Vagina (tissue), 2 donors: ENCODE data around the gene SNX32.

ENCODE experiments used
- POLR2A ChIP-seq, 2 donors: fragments of 450-650 bp; IDR thresholded peaks; one replicate each; pipeline ENCODE4 v1.6.1; 2017; ENCODE audit warnings: antibody characterized with exemption in 2 of 2, mild to moderate bottlenecking in 2 of 2, moderate library complexity in 2 of 2
- POLR2AphosphoS5 ChIP-seq, 2 donors: sonication (generic); formaldehyde crosslinking; IDR thresholded peaks; one replicate each; pipeline ENCODE4 v1.9.0; 2017; ENCODE audit warnings: antibody characterized with exemption in 2 of 2, mild to moderate bottlenecking in 2 of 2, low read depth in 1 of 2; ENCODE audit not compliant: insufficient read depth in 1 of 2
- TF ChIP-seq, protein P1 (sequence below), 3 experiments: fragments of 450-650 bp in 2 of 3; fragments of 200-600 bp in 1 of 3; sonication (generic) in 1 of 3; IDR thresholded peaks; one replicate each; pipeline ENCODE4 v1.5.1; 2017 to 2019; ENCODE audit warnings: antibody characterized with exemption in 3 of 3, mild to moderate bottlenecking in 2 of 3, moderate library complexity in 2 of 3

DNA sequence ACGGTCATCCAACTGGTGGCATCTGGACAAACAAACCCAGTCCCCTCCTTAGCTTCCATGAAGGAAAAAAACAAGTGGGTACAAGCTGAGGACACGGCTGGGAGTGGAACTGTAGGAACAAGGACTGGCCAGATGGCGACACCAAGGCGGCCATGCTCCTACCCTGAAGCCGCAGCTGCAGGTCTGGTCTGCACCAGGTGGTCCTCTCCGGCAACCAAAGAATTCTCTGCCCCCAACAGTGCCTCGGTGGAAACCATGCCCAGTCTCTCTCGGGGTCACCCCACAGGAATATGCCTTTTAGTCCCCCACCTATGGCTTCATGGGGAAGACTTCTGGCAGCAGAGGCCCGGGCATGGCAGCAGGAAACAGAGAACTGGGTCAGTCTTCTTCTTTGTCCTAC is 24.3 kb upstream of the SNX32 start:
- TF ChIP-seq POLR2A (IDR thresholded peaks at IDR 0.05) (no peak), POLR2AphosphoS5 (IDR thresholded peaks at IDR 0.05; ENCODE audit: insufficient read depth in 1 of 2, low read depth in 1 of 2) (no peak)
- TF ChIP-seq, protein P1, sequence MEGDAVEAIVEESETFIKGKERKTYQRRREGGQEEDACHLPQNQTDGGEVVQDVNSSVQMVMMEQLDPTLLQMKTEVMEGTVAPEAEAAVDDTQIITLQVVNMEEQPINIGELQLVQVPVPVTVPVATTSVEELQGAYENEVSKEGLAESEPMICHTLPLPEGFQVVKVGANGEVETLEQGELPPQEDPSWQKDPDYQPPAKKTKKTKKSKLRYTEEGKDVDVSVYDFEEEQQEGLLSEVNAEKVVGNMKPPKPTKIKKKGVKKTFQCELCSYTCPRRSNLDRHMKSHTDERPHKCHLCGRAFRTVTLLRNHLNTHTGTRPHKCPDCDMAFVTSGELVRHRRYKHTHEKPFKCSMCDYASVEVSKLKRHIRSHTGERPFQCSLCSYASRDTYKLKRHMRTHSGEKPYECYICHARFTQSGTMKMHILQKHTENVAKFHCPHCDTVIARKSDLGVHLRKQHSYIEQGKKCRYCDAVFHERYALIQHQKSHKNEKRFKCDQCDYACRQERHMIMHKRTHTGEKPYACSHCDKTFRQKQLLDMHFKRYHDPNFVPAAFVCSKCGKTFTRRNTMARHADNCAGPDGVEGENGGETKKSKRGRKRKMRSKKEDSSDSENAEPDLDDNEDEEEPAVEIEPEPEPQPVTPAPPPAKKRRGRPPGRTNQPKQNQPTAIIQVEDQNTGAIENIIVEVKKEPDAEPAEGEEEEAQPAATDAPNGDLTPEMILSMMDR (IDR thresholded peaks at IDR 0.05) = no peak
